HG03575 (cell line): Measurements from ENCODE around the gene COG4.
A peak's percentile ranks its signal among the peaks of the same experiment; 100 is the strongest.

Source experiments
- ATAC-seq: cut with Tn5 transposase; IDR thresholded peaks from one replicate; pipeline ENCODE4 v1.9.1; 2021; ENCODE audit not compliant: unreplicated experiment, insufficient number of reproducible peaks, low FRiP score; ENCODE audit errors: extremely low read depth

COG4 gene

DNA sequence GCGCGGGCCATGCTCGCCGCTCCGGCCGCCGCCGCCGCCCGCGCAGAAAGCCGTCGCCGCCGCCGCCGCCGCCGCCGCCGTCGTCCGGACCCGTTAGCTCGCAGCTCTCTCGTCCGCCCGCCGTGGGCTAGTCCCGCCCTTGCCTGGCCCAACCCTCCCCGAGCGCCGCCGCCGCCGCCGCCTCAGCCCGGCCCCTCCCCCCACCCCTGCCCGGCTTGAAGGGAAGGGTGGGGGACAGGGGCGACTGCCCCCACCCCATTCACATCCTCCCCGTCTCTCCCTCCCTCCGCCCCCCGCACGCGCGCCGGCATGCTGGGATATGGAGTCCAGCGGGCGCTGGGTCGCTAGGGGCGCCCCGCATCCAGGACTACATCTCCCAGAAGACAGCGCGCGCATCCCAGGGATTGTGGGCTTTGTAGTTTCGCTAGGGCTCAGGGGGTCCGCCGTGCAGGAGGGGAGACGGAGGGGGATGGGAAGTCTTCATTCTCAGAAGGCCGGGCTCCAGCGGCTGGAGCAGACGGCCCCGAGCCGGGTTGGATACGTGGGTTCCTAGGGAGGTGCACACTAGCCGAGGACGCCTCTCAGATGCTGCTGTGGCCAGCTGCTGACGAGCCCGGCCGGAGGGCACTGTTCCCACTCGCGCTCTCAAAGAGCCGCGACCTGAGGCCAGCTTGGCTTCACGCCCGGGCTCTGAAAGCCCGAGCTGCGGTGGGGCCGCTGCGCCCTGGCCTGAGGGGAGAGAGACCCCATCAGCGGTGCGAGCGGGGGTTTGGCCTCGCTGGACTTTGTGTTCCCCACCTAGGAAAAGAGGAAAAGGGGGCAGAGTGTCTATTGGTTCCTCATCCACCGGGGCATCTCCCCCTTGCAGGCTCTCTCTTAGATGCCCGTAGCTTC, 84.1 kb downstream of the COG4 start, which contains the start of gene ST3GAL2:
Gene ST3GAL2 (minus strand): TSS at position 132 of the 894 bp plus-strand sequence. CDS start 40,570 bp downstream, outside the sequence.
- no peak for ATAC-seq

DNA sequence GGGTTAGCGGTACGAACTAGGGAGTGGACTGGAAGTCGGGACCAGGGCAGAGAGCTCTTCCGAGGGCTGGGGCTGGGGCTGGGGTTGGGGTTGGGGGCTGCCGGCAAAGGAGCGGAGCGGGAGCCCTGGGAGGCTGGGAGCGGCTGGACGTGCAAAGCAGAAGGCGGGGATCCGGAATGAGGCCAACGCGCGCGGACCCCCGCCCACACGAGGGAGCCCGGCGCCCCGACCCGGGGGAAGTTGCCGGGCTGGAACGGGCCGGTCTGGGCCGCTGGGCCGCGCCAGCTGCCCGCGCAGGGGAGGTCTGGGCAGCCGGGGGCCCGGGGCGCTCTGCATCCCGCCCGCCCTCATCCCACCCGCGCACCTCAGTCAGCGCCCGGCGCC, 84.8 kb downstream of the COG4 start:
- no peak for ATAC-seq

DNA sequence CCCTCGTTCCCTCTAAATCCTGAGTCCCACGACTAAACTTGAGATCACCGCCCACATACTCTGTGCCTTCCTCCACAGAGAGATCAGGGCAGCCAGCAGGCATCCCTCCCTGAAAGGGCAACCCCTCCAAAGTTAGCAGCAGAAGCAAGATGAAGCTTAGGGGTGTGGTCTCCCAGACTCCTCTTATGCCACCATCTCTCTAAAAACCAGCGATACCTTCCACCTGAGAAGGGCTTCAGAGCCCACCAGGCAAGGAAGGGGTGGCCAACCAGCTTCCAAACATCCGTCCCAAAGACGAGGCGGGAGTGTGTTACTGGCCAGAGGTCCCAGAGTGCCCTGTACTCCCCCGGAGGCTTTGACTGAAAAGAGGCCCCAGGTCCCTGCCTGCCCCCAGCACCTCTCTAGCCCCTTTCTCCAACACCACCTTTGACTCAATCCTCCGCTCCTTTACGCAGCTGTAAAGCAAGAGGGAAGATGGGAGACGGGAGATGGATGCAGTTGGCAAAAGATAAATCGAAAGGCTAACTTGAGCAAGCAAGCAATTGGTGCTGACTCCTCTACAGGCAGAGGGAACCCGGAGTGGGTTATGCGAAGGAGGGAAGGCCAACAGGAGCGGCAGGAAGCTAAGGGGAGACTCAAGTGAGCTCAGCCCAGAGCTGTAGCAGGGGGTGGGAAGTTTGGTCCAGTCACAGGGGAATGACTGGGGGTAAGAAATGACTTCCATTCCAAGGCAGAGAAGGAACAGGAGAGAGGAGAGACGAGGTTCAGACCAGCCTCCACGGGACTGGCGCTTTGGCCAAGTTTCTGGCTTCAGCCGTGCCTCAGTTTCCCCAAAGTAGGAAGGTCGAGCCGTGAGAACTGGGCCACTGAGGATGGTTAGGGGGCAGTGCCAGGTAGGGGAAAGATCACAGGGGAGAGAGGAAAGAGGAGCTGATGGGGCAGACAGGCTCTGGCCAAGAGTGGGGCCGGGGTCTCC, 85.5 kb downstream of the COG4 start:
- no peak for ATAC-seq

DNA sequence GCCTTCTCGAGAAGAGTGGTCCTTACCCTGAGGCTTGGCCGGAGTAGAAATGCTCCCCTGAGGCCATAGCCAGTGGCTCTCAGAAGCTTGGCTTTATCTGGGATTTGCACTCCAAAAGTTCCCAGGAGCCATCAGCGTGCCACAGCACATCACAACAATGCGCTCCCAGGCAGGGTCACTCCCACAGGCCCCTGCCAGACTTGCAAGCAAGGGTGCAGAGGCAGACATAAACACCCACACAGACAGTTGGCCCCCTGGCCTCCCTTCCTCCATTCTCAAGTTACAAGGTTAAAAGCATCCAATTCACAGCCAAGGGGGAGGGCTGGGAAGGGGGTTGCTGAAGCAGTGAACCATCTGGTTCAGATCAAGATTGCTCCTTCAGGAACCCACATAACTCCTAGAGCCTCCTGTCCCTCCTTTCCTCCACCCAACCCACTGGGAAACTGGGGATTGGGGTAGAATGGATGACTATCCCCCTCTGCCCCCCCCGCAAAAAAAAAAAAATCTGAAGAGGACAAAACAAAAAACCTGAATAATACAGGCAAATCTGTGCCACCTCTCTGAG, 86.3 kb downstream of the COG4 start:
- no peak for ATAC-seq

DNA sequence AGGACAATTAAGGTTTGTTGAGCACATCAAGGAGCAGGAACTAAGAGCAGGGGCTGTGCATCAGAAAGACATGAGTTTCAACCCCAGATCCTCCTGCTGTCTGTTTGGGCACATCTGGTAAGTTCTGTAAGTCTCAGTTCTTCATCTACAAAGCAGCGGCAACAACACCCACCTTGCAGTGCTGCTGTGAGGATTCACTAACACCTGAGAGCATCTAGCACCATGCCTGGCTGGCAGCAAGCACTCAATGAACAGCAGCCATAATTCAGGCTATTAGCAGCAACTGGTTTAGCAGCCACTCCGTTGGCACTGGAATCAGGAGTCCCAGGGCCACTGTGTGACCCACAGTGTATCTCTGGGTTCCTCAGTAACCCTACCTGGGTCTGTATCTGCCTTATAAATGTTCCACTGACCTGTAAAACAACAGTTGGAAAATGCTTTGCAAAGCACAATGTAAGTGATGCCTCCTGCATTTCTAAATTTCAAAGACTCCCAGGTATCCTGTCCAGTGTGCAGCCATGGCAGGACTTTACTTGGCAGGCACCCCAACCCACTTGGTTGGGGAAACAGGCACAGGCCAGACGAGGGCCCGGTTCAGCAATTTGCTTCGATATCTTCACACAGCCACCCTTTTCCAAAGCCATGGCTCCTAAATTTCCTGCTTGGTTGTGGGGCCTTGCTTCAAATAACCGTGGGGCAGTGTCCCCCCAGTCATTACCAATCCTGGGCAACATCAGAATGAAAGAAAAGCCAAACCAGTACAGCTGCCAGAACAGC, 88.7 kb downstream of the COG4 start:
- ATAC-seq: no peak

DNA sequence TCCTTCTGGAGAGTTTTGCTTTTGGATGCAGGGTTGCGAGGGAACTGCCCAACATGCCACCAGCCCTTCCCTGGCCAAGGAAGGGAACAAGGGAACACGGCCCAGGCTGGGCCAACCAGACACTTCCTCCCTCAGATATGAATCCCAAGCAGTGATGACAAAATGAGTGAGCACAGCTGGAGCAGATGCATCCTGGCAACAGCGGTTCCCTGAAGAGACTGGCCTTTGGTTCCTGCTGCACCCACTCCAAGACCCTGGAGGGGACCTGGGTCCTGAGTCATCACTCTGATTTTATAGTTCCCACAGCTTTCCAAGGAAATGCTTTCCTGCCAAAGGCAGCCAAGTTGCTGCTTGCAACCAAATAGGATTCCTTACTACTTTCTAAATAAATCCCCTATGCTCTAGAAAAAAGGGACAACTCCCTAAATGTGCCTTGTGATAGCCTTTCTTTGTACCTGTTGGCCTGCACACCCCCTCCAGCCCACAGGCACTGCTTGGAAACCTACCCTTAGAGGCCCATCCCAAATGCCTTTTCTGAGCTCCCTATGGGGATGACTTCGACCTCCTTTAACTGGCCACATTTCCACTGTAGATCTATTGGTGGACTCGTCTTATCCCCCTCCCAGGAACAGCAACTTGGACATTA, 89.8 kb downstream of the COG4 start:
- no peak for ATAC-seq

DNA sequence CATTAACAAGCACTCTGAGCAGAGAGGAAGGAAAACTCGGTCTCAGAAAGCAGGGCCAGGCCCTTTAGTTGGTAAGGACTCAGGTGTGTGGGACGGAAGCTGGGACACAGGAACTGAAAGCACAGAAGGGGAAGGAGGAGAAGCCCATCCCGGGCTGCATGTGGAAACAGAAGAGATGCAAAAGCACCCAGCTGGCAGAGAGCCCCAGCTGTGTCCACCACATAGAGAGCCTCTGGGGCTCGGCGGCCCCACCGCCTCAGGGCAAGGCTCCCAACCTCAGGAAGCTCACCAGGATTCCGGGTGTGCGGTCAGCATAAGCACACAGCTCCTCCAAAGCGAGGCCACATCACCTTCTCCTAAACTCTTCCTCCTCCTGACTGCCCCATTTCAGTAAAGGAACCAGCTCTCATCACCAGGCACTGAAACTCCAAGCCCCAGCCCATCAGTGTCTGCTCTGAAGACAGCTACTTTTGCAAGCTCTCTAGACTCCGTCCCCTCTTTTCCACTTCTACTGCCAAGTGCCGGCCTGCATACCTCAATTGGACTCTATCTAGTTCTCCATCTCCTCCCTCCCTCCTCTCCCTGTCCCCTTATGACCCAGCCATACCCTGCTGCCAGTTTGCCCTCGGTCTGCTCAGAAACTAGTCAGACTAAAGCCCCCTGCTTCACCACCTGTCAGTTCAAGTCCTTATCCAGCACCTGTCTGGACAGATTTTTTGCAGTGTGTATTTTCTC, 90.5 kb downstream of the COG4 start:
- ATAC-seq: no peak

DNA sequence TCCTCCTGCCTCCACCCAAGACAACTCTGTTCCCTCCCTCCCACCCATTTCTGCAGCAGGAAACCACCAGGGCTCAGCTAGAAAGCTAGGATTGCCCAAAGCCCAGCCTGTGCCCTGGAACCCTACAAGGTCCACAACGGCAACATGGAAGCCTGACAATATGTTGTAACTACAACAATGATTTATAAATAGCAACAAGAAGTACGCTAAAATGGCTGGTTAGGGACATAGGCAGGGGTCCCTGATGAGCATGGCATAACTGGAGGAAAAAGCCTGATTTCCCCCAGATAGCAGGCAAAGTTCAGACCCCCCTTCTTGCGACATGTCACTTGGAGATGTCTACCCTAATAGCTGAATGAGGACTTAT, 91.0 kb downstream of the COG4 start:
- no peak for ATAC-seq

DNA sequence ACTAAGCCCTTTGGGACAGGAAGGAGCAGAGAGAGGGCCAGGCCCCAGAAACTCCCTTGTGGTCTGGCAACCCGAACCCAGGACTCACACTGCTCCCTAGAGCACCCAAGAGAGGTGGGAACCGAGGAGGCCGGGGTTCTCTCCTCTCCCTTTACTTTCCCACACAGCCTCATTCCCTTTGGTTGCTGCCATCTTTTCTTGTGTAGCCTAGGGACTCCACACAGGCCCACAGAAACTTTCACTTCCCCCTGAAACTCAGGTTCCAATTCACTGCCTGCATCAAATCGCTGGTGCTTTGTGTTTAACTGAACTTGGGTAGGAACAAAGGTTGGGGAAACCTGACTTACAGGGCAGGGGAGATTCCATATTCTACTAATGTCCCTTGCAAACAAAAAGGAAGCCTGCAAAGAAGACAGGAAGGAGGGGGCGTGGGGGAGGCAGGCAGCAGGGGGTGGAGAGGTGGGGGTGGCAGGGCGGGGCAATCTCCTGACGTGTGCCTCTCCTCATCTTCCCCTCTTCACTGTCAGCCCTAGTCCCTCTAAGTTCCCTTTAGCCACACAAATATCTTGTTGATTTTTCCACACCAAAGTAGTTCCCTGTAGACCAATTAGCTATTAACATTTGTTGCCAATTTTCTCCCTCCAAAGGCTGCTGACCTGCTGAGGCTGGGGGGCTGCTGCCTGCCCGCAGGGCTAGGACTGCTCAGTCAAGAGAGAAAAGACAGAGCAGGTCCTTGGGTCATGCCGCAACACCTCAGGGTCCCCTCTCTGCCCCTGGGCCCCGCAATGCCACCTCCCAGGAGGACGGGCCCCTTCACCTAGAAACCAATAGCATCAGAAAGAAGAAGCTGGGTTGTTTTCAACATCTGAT, 92.5 kb downstream of the COG4 start:
- peak; percentile 28 for ATAC-seq
